NCI-H2029 treated with DMSO at 0.1 percent for 48 hours (cell line): ENCODE measurements around the gene PLEKHO2.
A peak's percentile ranks its signal among the peaks of the same experiment; 100 is the strongest.

Experiments used
- DNase-seq: peaks from one replicate; lab custom pipeline; 2025; lab: John Stamatoyannopoulos, UW

The PLEKHO2 gene

GRCh38 chr15:64825431-64826294, 16.1 kb upstream of the PLEKHO2 start, which contains the start of gene PIF1:
PIF1 (minus strand) TSS chr15:64825647; CDS start chr15:64824335, 1,312 bp downstream.
- peak; percentile 86 for DNase-seq

GRCh38 chr15:64828985-64829384, 12.7 kb upstream of the PLEKHO2 start:
- DNase-seq: no peak

GRCh38 chr15:64833690-64834089, 8.0 kb upstream of the PLEKHO2 start:
- no peak for DNase-seq

GRCh38 chr15:64836023-64836536, 5.6 kb upstream of the PLEKHO2 start:
- DNase-seq: no peak

- DNase-seq: no peak
These were observed 4.2 kb upstream of the PLEKHO2 start for GRCh38 chr15:64837502-64837901.

- DNase-seq: no peak
These were observed 713 bp upstream of the PLEKHO2 start for GRCh38 chr15:64841060-64841343.

GRCh38 chr15:64842096-64842939, 603 bp downstream of the PLEKHO2 start:
- DNase-seq: no peak

- no peak for DNase-seq
These were observed 1.4 kb downstream of the PLEKHO2 start for GRCh38 chr15:64842986-64843561.

GRCh38 chr15:64843991-64844390, 2.3 kb downstream of the PLEKHO2 start:
- DNase-seq: no peak

- no peak for DNase-seq
These were observed 2.9 kb downstream of the PLEKHO2 start for GRCh38 chr15:64844576-64845145.

GRCh38 chr15:64845183-64845611, 3.5 kb downstream of the PLEKHO2 start:
- DNase-seq: no peak

- DNase-seq: no peak
These were observed 4.3 kb downstream of the PLEKHO2 start for GRCh38 chr15:64845831-64846595.

- no peak for DNase-seq
These were observed 5.3 kb downstream of the PLEKHO2 start for GRCh38 chr15:64847016-64847415.

- DNase-seq: no peak
These were observed 5.7 kb downstream of the PLEKHO2 start for GRCh38 chr15:64847448-64847847.

- DNase-seq: no peak
These were observed 6.4 kb downstream of the PLEKHO2 start for GRCh38 chr15:64847876-64848716.

- DNase-seq: no peak
These were observed 9.2 kb downstream of the PLEKHO2 start for GRCh38 chr15:64850778-64851502.

GRCh38 chr15:64851503-64851840, 9.8 kb downstream of the PLEKHO2 start:
- no peak for DNase-seq

GRCh38 chr15:64854041-64854440, 12.3 kb downstream of the PLEKHO2 start:
- DNase-seq: no peak

- DNase-seq: no peak
These were observed 12.8 kb downstream of the PLEKHO2 start for GRCh38 chr15:64854526-64854925.
